NCI-H2029 (cell line): Measurements from ENCODE around the gene INPP5F.
A peak's percentile ranks its signal among the peaks of the same experiment; 100 is the strongest.
"Not testable (repeated sequence)": the region's sequence is repeated elsewhere in the genome, so short reads cannot be mapped to it uniquely, and the experiment has no call there.

Experiments used
- DNase-seq: peaks from one replicate; lab custom pipeline; 2025; lab: John Stamatoyannopoulos, UW

Gene INPP5F

DNA sequence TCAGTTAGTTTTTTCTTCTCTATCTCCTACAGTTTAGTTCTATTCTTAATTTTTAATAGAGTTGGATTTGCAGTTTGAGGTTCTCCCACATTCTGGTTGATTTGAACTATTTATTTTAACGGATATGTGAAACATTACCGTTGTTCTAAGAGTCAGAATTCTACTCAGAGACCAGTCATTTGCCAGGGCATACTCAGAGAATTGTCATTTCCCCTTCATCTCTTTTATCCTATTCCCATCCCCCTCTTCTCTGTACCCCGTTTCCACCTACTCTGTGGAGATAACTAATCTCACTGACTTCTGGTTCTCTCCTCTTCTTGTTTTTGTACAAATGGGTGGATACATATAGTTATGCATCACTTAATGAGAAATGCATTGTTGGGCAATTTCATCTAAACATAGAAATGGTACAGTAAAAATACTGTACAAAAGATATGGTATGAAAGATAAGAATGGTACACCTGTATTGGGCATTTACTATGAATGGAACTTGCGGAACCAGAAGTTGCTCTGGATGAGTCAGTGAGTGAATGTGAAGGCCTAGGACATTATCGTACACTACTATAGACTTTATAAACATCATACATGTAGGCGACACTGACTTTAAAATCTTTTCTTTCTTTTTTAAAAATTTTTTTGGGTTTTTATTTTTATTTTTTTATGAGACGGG is 53.1 kb downstream of the INPP5F start:
- no peak for DNase-seq

DNA sequence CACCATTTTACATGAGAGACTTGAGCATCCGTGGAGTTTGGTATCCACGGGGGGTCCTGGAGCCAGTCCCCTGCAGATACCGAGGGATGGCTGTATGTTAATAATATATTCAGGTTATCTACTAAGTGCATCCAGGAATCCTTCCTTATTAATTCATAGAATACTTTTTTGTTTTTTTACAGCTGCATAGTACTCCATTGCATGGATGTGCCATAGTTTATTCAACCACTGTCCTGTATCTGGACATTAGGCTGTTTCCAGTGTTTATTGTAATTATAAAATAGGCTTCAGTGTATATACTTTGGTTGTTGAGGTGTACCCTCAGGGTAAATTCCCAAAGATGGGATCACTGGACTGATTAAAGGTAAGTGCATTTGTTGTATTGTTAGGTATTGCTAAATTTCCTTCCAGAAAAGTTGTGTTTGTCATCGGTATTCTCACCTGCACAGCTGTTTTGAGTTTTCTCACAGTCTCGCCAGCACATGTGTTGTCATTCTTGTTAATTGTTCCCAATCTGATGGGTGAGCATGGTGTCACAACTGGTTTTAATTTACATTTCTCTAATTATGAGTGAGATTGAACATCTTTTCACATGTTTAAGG is 55.1 kb downstream of the INPP5F start:
- DNase-seq = no peak

GRCh38 chr10:119781498-119781897 is 55.6 kb downstream of the INPP5F start:
- no peak for DNase-seq

DNA sequence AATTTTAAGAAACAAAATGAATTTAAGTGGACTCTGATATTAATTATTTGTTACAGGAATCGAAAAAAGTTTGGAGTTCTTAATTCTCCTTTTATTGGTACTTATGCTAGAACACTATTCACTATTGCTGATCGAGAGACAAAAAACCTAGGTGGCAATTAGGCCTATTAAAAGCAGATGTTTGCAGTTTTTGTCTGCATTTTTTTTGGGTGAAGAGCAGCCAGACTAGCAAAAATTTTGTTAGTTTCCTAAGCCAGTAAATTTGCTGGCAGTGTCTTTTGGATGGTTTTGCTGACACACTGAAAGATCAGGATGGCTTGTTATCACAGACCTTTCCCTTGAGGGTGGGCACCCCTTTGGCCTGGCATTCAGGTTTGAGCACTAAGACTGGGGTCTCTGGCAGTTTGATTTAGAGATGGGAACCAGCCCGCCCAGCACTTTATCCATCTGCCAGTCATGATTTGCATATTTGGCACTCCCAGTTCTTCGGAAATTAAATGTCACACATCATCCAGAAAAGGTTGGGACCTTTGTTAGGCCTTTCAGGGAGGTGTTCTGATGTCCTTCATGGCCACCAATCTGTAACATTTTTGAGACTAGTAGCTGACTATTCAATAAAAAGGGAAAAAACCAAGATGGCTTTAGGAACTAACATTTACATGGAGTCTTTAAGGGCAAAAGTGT is 57.3 kb downstream of the INPP5F start:
- DNase-seq = no peak

- no peak for DNase-seq
Observed at GRCh38 chr10:119783665-119784027, 57.8 kb downstream of the INPP5F start.

- DNase-seq = peak; percentile 34
Observed at GRCh38 chr10:119784340-119785067, 58.7 kb downstream of the INPP5F start.

GRCh38 chr10:119786117-119786769 is 60.4 kb downstream of the INPP5F start:
- peak; percentile 4 for DNase-seq

DNA sequence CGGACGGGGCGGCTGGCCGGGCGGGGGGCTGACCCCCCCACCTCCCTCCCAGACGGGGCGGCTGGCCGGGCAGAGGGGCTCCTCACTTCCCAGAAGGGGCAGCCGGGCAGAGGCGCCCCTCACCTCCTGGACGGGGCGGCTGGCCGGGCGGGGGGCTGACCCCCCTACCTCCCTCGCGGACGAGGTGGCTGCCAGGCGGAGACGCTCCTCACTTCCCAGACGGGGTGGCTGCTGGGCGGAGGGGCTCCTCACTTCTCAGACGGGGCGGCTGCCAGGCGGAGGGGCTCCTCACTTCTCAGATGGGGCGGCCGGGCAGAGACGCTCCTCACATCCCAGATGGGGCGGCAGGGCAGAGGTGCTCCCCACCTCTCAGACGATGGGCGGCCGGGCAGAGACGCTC is 69.3 kb downstream of the INPP5F start:
- DNase-seq = not testable (repeated sequence)

DNA sequence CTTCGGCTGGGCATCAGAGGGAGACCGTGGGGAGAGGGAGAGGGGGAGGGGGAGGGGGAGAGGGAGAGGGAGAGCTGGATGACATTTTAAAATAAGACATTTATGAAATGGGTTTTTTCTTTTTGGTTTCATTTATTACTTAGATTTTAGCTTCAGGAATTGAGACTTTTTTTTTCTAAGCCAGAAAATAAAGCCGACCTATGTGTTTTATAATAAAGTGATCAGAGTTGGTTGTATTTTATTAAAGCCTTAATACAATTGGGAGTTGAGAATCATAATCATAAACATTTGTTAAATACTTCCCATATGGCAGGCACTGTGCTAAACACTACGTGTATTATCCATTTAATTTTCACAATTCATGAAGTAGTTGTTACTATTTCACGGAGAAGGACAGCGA is 70.2 kb downstream of the INPP5F start:
- DNase-seq = no peak

DNA sequence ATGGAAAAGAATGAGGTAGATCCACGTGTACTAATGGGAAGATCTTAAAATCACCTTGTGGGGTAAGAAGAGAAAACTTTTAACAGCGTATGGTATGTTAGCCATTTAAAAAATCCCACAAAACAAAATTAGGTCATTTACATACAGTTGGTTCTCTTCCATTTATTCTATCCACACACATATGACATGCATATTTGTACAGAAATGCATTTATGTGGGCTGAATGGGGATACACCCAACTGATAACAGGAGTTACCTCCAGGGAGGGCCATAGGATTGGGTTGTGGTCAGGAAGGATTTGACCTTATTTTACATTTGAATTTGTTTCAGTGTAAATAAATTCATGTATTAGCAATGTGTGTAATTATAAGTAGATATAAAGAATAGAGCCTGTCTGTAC is 75.3 kb downstream of the INPP5F start:
- DNase-seq = no peak

DNA sequence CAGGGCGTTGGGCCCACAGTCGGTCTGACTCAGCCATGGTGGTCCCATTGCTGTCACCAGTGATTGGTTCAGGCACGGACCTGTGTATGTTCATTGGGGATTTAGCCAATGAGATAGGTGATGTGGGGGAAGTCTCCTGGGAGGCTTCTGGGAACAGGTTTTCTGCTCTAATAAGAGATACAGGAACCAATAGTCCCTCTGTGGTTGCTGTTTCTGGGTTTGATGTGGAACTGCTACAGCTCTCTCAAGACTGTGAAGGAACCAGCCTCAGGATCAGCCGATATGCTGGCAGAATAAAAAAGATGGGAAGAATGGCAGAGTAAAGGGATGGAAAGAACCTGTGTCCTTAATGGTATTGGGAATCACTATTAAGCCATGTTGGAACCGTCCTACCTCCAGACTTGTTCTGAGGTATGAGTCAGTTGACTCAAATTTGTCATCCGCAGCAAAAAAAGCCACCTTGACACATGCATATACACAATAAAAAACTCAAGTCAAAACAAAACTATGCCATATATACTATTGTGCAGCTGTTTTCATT is 76.2 kb downstream of the INPP5F start:
- DNase-seq = no peak

DNA sequence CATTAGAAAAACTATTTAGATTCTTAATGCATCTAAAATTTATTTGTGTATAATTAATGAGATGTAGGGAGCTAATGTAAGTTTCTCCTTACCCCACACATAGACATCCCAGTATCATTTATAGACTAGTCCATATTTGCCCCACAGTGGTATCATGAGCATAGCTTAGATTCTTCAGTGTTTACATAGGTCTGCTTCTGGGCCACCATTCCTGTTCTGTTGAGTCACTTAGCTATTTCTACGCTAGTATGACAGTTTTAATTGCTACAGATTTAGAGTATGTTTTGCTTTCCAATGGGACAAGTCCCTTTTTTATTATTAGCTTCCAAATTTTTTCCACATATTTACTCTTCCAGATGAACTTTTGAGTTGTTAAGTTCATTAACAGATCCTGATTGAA is 77.4 kb downstream of the INPP5F start:
- no peak for DNase-seq

DNA sequence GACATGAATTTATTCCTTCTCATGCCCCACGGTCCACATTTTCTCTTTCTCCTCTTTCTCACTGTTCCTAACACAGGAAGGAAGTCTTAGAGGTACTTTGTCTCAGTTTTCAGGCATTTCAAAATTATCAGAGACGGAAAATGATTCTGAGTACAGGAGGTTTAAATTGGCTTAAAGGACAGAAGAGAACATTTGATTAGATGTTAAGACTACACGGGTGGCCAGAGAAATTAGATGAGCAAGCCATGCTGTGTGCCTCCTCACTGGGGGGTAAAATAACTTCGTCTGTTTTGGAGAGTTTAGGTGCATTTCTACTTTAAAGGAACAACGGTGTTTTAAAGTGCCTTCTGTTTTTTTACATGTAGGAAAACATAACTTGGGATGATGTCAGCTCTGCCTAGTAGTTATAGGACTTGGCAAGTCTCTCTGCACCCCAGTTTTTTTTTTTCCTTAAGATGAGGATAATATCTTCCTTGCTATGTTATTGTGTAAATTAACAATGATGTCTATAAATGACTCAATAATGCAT is 79.9 kb downstream of the INPP5F start:
- no peak for DNase-seq

DNA sequence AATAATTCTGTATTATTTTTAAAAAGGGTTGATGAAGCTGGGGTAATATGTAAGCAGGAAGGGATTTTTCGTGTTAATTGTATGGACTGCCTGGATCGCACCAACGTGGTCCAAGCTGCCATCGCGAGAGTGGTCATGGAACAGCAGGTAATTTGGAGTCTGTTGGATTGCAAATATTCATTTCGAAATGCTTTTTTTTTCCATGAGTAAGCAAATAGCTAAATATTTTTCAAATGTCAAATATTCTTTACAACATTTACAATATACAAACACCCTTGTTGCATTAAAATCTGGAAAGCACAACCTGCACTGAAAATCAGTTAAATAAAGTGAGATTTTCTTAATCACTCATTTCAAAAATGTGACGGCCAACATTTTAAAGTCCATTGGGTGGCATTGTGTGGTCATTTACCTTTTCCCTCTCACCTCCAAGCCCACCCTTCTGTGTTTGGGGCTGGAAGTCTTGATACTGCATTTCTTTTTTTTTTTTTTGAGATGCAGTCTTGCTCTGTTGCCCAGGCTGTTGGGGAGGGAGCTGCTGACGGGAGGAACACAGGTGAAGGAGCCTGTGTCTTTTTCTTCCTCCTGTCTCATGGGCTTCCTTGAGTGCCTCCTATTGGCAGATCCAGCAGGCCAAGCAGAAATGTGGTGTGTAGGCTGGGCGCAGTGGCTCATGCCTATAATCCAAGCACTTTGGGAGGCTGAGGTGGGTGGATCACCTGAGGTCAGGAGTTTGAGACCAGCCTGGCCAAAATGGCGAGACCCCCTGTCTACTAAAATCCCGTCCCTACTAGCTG is 80.7 kb downstream of the INPP5F start:
- DNase-seq = no peak

DNA sequence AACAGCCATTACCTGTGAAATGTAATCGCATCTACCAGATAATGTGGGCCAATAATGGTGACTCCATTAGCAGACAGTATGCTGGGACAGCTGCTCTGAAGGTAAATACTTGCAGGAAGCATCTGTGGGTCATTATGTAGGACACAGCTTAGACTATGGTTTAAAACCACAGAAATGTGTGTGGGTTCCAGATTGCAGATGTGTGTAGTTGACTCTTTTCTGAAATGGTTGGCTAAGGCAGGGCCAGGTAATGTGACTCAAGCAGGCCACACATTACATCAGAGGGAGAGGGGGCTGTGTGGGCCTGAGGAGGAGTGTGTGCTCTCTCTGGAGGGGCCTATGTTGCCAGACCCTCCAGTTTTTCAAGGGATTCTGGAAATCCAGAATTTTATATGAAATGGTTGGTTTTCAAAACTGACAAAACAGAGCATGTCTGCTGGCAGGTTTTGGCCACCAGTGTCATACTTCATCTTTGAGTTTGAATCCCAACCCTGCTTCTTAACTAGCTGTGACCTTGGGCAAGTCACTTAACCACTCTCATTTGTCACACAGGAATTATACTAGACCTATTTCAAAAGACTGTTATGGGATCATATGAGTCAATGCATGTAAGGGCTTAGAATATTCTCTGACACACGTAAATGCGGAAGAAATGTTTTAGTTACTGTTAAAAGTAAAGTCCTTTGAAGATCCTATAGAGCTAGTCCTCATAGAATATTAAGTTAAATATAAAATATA is 82.3 kb downstream of the INPP5F start:
- DNase-seq = peak; percentile 10

GRCh38 chr10:119811122-119811521 is 85.3 kb downstream of the INPP5F start:
- DNase-seq = no peak

GRCh38 chr10:119812684-119813083 is 86.8 kb downstream of the INPP5F start:
- peak; percentile 17 for DNase-seq

GRCh38 chr10:119815671-119816070 is 89.8 kb downstream of the INPP5F start:
- DNase-seq = no peak

GRCh38 chr10:119817991-119818888 is 92.4 kb downstream of the INPP5F start:
- no peak for DNase-seq
